HEK293 (cell line): ENCODE results near the gene ANKRD11.
A peak's percentile ranks its signal among the peaks of the same experiment; 100 is the strongest.

Source experiments
- CTCF ChIA-PET: fragments of 350-600 bp; formaldehyde crosslinking; extraction: SDS; loops from one replicate; lab custom pipeline; 2021; ENCODE audit warnings: antibody characterized with exemption; lab: Yijun Ruan, JAX
- POLR2A ChIA-PET: fragments of 300-600 bp; formaldehyde crosslinking; extraction: SDS; loops from one replicate; lab custom pipeline; 2020; ENCODE audit warnings: antibody characterized with exemption, inconsistent platforms; lab: Yijun Ruan, JAX
- H3K27ac ChIP-seq: fragments of 200-500 bp; sonication (Bioruptor generic); 2 replicates; pipeline ENCODE4 v1.5.1; 2014; ENCODE audit warnings: low read depth, low read length, control low read depth, inconsistent platforms; ENCODE audit errors: extremely low read depth
- H3K36me3 ChIP-seq, 2 experiments: fragments of 200-500 bp in 1 of 2; sonication (Bioruptor generic) in 1 of 2; 1 replicate in 1 of 2; 2 replicates in 1 of 2; pipeline ENCODE4 v1.5.1; 2014 to 2017; ENCODE audit warnings: inconsistent platforms in 2 of 2, low read length in 2 of 2; ENCODE audit not compliant: control insufficient read depth in 2 of 2, insufficient read depth in 1 of 2
- H3K4me1 ChIP-seq: fragments of 200-500 bp; sonication (Bioruptor generic); 2 replicates; pipeline ENCODE4 v1.5.1; 2014; ENCODE audit warnings: mild to moderate bottlenecking, low read length, inconsistent platforms; ENCODE audit not compliant: control insufficient read depth, insufficient read depth
- H3K4me3 ChIP-seq: 2 replicates; pipeline ENCODE4 v1.5.1; 2011; ENCODE audit warnings: low read depth, mild to moderate bottlenecking, control low read depth, low read length, moderate library complexity
- H3K9me3 ChIP-seq: fragments of 200-500 bp; sonication (Bioruptor generic); 2 replicates; pipeline ENCODE4 v1.5.1; 2014; ENCODE audit warnings: low read depth, low read length, inconsistent platforms; ENCODE audit not compliant: control insufficient read depth, insufficient read depth
- PRDM1 ChIP-seq: fragments of 450-650 bp; formaldehyde crosslinking; IDR thresholded peaks from 2 replicates; pipeline ENCODE4; 2016; ENCODE audit warnings: missing biosample characterization, missing genetic modification characterization
- SCRT2 ChIP-seq: fragments of 450-650 bp; formaldehyde crosslinking; IDR thresholded peaks from 2 replicates; pipeline ENCODE4 v1.5.1; 2016; ENCODE audit warnings: missing biosample characterization, missing genetic modification characterization
- ZFP3 ChIP-seq: fragments of 450-650 bp; formaldehyde crosslinking; IDR thresholded peaks from 2 replicates; pipeline ENCODE4 v1.5.1; 2016; ENCODE audit warnings: low read depth, missing biosample characterization, missing genetic modification characterization
- ZNF121 ChIP-seq: fragments of 450-650 bp; formaldehyde crosslinking; IDR thresholded peaks from 2 replicates; pipeline ENCODE4 v1.5.1; 2016; ENCODE audit warnings: missing biosample characterization, missing genetic modification characterization
- ZNF140 ChIP-seq: fragments of 450-650 bp; formaldehyde crosslinking; IDR thresholded peaks from 2 replicates; pipeline ENCODE4 v1.5.1; 2016; ENCODE audit warnings: missing biosample characterization, missing genetic modification characterization
- ZNF184 ChIP-seq: fragments of 450-650 bp; IDR thresholded peaks from 2 replicates; pipeline ENCODE4 v1.5.1; 2018; ENCODE audit warnings: missing biosample characterization, mild to moderate bottlenecking, missing genetic modification characterization
- ZNF239 ChIP-seq: fragments of 450-650 bp; formaldehyde crosslinking; IDR thresholded peaks from 2 replicates; pipeline ENCODE4 v1.5.1; 2016; ENCODE audit warnings: missing biosample characterization, missing genetic modification characterization
- ZNF248 ChIP-seq: fragments of 450-650 bp; formaldehyde crosslinking; IDR thresholded peaks from 2 replicates; pipeline ENCODE4 v1.5.1; 2017; ENCODE audit warnings: missing biosample characterization, missing genetic modification characterization
- ZNF529 ChIP-seq: fragments of 450-650 bp; formaldehyde crosslinking; IDR thresholded peaks from 2 replicates; pipeline ENCODE4 v1.5.1; 2017; ENCODE audit warnings: missing genetic modification characterization, missing biosample characterization; ENCODE audit not compliant: insufficient replicate concordance
- ZSCAN16 ChIP-seq: fragments of 450-650 bp; formaldehyde crosslinking; IDR thresholded peaks from 2 replicates; pipeline ENCODE4 v1.5.1; 2016; ENCODE audit warnings: missing biosample characterization, missing genetic modification characterization
- ZSCAN30 ChIP-seq: fragments of 450-650 bp; IDR thresholded peaks from 2 replicates; pipeline ENCODE4 v1.5.1; 2018; ENCODE audit warnings: missing biosample characterization, mild to moderate bottlenecking, missing genetic modification characterization, moderate library complexity
- TF ChIP-seq, protein P1 (sequence below): fragments of 450-650 bp; formaldehyde crosslinking; IDR thresholded peaks from 2 replicates; pipeline ENCODE4 v1.5.1; 2016; ENCODE audit warnings: missing biosample characterization, missing genetic modification characterization
- TF ChIP-seq, protein P2 (sequence below): fragments of 450-650 bp; formaldehyde crosslinking; IDR thresholded peaks from 2 replicates; pipeline ENCODE4 v1.5.1; 2017; ENCODE audit warnings: missing biosample characterization, missing genetic modification characterization
- TF ChIP-seq, protein P3 (sequence below): fragments of 450-650 bp; formaldehyde crosslinking; IDR thresholded peaks from 2 replicates; pipeline ENCODE4 v1.5.1; 2016; ENCODE audit warnings: missing biosample characterization, missing genetic modification characterization, low read depth
- TF ChIP-seq, protein P4 (sequence below): fragments of 450-650 bp; formaldehyde crosslinking; IDR thresholded peaks from 2 replicates; pipeline ENCODE4 v1.5.1; 2016; ENCODE audit warnings: missing biosample characterization, missing genetic modification characterization, low read depth

The ANKRD11 gene

DNA sequence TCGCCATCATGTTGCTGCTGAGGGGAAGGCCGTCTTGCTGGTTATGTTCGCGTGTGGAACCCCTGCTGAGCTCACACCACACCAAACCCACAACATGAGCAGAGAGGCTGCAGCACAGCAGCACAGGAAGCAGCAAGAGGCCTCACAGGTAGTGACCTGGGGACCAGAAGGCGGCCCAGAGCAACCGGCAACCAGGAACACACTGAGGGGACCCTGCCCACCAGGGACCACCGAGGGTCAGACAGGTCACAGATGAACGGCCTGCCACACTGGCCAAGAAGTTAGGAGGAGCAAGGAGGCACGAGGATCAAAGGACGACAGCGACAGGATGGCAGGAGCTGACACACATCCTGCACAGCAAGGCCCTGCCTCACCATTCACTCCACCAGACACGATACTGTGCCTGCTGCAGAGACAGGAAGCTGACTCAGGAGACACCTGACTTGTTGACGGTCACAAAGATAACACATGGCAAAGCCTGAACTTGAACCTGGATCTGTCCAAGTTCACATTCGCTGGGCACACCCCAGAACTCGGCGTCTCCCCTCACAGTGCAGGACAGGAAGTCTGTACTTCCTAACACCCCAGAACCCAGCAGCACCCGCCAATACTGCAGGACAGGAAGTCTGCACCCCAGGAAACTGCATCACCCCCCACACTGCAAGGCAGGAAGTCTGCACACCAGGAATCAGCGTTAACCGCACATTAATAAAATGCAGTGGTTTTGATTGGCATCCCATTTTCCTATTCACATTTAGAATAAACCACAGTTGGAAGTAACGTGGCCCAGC lies 174.4 kb downstream of the ANKRD11 start:
- Histone ChIP-seq H3K9me3 (no peaks in the 10 kb centered on the region), H3K4me3 (no peak overlapping the region), H3K27ac (no peak overlapping the region), H3K36me3 (peaks cover 0 to 60% of the 10 kb centered on the region in 2 experiments; a peak in 1 of 3 replicates), H3K4me1 (peaks cover 13% of the 10 kb centered on the region)
- CTCF ChIA-PET = interaction anchor here (0.5 to 0.6 kb wide), 2 partner anchors 9 to 216 kb away, joined by 3 read pairs; no protein-coding TSS in a partner anchor
- TF ChIP-seq ZNF184 (tag by site-specific recombination) (no peak), ZSCAN30 (tag by site-specific recombination) (no peak), ZSCAN16 (tag by site-specific recombination) (no peak), SCRT2 (peak; percentile 27; the same call in 1 of the 2 replicates)
- TF ChIP-seq, protein P1, sequence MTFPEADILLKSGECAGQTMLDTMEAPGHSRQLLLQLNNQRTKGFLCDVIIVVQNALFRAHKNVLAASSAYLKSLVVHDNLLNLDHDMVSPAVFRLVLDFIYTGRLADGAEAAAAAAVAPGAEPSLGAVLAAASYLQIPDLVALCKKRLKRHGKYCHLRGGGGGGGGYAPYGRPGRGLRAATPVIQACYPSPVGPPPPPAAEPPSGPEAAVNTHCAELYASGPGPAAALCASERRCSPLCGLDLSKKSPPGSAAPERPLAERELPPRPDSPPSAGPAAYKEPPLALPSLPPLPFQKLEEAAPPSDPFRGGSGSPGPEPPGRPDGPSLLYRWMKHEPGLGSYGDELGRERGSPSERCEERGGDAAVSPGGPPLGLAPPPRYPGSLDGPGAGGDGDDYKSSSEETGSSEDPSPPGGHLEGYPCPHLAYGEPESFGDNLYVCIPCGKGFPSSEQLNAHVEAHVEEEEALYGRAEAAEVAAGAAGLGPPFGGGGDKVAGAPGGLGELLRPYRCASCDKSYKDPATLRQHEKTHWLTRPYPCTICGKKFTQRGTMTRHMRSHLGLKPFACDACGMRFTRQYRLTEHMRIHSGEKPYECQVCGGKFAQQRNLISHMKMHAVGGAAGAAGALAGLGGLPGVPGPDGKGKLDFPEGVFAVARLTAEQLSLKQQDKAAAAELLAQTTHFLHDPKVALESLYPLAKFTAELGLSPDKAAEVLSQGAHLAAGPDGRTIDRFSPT = no peak
- TF ChIP-seq, protein P2, sequence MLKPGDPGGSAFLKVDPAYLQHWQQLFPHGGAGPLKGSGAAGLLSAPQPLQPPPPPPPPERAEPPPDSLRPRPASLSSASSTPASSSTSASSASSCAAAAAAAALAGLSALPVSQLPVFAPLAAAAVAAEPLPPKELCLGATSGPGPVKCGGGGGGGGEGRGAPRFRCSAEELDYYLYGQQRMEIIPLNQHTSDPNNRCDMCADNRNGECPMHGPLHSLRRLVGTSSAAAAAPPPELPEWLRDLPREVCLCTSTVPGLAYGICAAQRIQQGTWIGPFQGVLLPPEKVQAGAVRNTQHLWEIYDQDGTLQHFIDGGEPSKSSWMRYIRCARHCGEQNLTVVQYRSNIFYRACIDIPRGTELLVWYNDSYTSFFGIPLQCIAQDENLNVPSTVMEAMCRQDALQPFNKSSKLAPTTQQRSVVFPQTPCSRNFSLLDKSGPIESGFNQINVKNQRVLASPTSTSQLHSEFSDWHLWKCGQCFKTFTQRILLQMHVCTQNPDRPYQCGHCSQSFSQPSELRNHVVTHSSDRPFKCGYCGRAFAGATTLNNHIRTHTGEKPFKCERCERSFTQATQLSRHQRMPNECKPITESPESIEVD (tag by site-specific recombination) = no peak
- POLR2A ChIA-PET = no interaction called here

DNA sequence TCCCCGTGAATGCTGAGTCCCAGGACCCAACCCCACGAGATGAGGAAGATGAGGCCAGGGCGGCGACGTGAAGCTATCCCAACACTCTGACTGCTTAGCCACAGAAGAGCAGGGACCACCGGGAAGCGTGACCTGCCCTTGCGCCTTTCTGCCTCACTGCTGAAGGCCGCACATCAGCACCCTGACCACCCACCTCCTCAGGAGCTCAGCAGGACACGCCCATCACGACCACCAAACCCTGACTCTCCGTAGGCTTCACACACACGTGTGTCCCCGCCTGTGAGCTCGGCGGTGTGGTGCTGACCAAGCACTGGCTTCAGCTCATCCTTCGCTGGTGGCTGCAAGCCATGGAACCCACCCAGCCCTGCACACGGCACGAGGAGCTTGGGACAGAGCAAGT lies 175.1 kb downstream of the ANKRD11 start:
- peaks cover 0 to 67% of the 10 kb centered on the region in 2 experiments; a peak in 1 of 3 replicates for H3K36me3 ChIP-seq
- no peak overlapping the region for H3K27ac ChIP-seq
- peaks cover 6% of the 10 kb centered on the region for H3K4me1 ChIP-seq
- ChIA-PET POLR2A (no interaction called here), CTCF (interaction anchor here (1.4 kb wide), 1 partner anchor 26 kb away, joined by 3 read pairs; no protein-coding TSS in a partner anchor)
- TF ChIP-seq, protein P3, sequence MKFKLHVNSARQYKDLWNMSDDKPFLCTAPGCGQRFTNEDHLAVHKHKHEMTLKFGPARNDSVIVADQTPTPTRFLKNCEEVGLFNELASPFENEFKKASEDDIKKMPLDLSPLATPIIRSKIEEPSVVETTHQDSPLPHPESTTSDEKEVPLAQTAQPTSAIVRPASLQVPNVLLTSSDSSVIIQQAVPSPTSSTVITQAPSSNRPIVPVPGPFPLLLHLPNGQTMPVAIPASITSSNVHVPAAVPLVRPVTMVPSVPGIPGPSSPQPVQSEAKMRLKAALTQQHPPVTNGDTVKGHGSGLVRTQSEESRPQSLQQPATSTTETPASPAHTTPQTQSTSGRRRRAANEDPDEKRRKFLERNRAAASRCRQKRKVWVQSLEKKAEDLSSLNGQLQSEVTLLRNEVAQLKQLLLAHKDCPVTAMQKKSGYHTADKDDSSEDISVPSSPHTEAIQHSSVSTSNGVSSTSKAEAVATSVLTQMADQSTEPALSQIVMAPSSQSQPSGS (tag by site-specific recombination) = no peak
- TF ChIP-seq ZNF239 (no peak), ZNF529 (no peak), ZFP3 (no peak), ZNF248 (no peak), PRDM1 (tag by site-specific recombination) (no peak)
- H3K9me3 ChIP-seq = no peaks in the 10 kb centered on the region
- no peak overlapping the region for H3K4me3 ChIP-seq

DNA sequence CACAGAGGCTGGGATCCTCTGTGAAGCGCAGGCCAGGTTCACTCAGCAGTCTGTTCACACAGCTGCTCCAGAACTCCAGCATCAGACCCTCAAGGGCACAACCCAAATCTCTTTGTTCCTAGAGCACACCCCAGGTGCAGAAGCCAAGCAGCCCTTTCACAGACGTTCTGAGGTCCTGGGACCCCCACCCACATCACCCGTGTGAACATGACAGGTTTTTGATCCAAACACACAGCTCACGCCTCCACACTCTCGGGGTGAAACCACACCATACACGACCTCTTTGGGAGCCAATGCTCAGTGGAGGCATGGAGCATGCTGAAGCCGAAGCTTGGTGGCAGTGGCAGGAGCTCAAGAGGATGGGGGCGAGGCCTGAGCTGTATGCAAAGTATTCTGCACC lies 175.5 kb downstream of the ANKRD11 start:
- Histone ChIP-seq H3K4me3 (no peak overlapping the region), H3K27ac (no peak overlapping the region), H3K36me3 (peaks cover 0 to 71% of the 10 kb centered on the region in 2 experiments; a peak in 1 of 3 replicates), H3K9me3 (no peaks in the 10 kb centered on the region)
- CTCF ChIA-PET = interaction anchor here (1.4 kb wide), 1 partner anchor 26 kb away, joined by 3 read pairs; no protein-coding TSS in a partner anchor
- POLR2A ChIA-PET = no interaction called here
- TF ChIP-seq ZNF140 (tag by site-specific recombination) (no peak), ZNF121 (tag by site-specific recombination) (no peak)
- TF ChIP-seq, protein P4, sequence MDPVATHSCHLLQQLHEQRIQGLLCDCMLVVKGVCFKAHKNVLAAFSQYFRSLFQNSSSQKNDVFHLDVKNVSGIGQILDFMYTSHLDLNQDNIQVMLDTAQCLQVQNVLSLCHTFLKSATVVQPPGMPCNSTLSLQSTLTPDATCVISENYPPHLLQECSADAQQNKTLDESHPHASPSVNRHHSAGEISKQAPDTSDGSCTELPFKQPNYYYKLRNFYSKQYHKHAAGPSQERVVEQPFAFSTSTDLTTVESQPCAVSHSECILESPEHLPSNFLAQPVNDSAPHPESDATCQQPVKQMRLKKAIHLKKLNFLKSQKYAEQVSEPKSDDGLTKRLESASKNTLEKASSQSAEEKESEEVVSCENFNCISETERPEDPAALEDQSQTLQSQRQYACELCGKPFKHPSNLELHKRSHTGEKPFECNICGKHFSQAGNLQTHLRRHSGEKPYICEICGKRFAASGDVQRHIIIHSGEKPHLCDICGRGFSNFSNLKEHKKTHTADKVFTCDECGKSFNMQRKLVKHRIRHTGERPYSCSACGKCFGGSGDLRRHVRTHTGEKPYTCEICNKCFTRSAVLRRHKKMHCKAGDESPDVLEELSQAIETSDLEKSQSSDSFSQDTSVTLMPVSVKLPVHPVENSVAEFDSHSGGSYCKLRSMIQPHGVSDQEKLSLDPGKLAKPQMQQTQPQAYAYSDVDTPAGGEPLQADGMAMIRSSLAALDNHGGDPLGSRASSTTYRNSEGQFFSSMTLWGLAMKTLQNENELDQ (tag by site-specific recombination) = no peak
- TF ChIP-seq, all 188 proteins: peak for 0
- H3K4me1 ChIP-seq = peaks cover 4% of the 10 kb centered on the region
